Spleen (tissue), 7 donors: ENCODE measurements around the gene TNNI3K.

Experiments used
- POLR2A ChIP-seq, 3 donors: fragments of 450-650 bp; IDR thresholded peaks; one replicate each; pipeline ENCODE4 v1.5.1; 2017; ENCODE audit warnings: antibody characterized with exemption in 3 of 3, mild to moderate bottlenecking in 1 of 3
- POLR2AphosphoS5 ChIP-seq, 3 donors: sonication (generic); formaldehyde crosslinking; IDR thresholded peaks; one replicate each; pipeline ENCODE4 v1.5.1; 2017; ENCODE audit warnings: antibody characterized with exemption in 3 of 3
- TF ChIP-seq, protein P1 (sequence below), 11 experiments: fragments of 200-600 bp in 7 of 11; fragments of 450-650 bp in 4 of 11; sonication (generic) in 4 of 11; IDR thresholded peaks in 8 of 11; conservative IDR thresholded peaks in 3 of 11; 1 replicate in 7 of 11; 2 replicates in 4 of 11; pipeline versions ENCODE4 v1.4.0 to v1.8.0; 2016 to 2021; ENCODE audit warnings: antibody characterized with exemption in 11 of 11, inconsistent platforms in 4 of 11, mild to moderate bottlenecking in 1 of 11
- donor health status: DM: no; HTN: no; CAD: no; lungs with moderate emphysema.
- donor health status: DM: no; HTN: no; CAD: no.
- donor health status: DM: no; HTN: no; CAD: no.

DNA sequence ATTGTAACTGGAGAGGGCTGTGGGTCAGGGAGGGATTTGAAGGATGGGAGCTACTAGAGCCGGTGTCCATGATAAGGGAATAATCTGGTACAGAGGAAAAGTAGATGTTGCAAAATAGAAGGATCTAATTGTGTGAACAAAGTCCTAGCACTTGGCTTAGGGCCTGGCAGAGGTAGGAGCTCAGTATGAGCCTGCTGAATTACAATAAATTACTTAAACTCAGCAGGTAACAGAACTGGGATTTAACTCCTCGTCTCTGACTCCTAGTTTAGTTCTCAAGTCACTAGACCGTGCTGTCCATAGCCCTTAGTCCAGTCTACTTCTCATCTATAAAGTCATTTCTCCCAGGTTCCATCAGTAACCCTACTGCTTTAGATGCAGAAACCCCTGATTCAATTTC is 157.0 kb downstream of the TNNI3K start:
- TF ChIP-seq, protein P1, sequence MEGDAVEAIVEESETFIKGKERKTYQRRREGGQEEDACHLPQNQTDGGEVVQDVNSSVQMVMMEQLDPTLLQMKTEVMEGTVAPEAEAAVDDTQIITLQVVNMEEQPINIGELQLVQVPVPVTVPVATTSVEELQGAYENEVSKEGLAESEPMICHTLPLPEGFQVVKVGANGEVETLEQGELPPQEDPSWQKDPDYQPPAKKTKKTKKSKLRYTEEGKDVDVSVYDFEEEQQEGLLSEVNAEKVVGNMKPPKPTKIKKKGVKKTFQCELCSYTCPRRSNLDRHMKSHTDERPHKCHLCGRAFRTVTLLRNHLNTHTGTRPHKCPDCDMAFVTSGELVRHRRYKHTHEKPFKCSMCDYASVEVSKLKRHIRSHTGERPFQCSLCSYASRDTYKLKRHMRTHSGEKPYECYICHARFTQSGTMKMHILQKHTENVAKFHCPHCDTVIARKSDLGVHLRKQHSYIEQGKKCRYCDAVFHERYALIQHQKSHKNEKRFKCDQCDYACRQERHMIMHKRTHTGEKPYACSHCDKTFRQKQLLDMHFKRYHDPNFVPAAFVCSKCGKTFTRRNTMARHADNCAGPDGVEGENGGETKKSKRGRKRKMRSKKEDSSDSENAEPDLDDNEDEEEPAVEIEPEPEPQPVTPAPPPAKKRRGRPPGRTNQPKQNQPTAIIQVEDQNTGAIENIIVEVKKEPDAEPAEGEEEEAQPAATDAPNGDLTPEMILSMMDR (IDR thresholded peaks at IDR 0.05 in 8 of 11, conservative IDR thresholded peaks at IDR 0.05 in 3 of 11), result no peak
- TF ChIP-seq POLR2A (IDR thresholded peaks at IDR 0.05), result no peak
- TF ChIP-seq POLR2AphosphoS5 (IDR thresholded peaks at IDR 0.05), result no peak
